Measurements from ENCODE around the gene TTC31. TPM values are rescaled to one million over a fixed set of nuclear protein-coding genes. Genes with fewer than 3 reads are reported as not detected.

The TTC31 gene
- total RNA-seq, 1 donor from 2014 or later: 11.8 TPM

DNA sequence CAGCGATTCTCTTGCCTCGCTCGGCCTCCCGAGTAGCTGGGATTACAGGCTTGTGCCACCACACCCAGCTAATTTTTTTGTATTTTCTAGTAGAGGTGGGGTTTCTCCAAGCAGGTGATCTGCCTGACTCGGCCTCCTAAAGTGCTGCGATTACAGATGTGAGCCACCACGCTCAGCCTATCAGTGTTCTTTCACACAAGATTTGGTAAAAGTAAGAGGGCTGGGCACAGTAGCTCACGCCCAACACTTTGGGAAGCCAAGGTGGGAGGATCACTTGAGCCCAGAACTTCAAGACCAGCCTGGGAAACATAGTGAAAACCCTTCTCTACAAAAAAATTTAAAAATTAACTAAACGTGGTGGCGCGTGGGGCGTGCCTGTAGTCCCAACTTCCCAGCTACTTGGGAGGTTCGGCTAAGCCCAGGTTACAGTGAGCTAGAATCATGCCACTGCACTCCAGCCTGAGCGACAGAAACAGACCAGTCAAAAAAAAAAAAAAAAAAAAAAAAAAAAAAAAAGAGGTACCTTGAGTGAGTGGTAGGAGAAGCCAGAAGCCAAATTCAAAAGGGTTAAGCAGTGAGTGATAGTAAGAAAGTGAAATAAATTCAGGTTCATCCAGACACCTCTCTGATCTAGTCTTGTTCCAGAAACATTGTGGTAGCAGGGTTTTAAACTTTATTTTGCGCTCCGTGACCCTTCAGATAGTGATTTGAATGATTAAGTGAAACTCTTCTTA, 11.4 kb upstream of the TTC31 start:
- H3K9me3 ChIP-seq: no peaks in the 10 kb centered on the region
- peaks cover 0 to 15% of the 10 kb centered on the region in 2 donors for H3K36me3 ChIP-seq
- peak overlapping the region; percentile 60 to 91 for H3K4me3 ChIP-seq
- DNase-seq (ENCODE audit: extremely low spot score in 2 of 2): no peak
- no peaks in the 10 kb centered on the region for H3K27me3 ChIP-seq
- H3K27ac ChIP-seq: peak overlapping the region; percentile 84
- peaks cover 22% of the 10 kb centered on the region for H3K4me1 ChIP-seq
- intact Hi-C loops (cut with DNase I): no loop called here
- TF ChIP-seq POLR2A (IDR thresholded peaks at IDR 0.05) (no peak), POLR2AphosphoS5 (IDR thresholded peaks at IDR 0.05; ENCODE audit: insufficient read depth in 1 of 2, low read depth in 1 of 2) (no peak)
- TF ChIP-seq, protein P1, sequence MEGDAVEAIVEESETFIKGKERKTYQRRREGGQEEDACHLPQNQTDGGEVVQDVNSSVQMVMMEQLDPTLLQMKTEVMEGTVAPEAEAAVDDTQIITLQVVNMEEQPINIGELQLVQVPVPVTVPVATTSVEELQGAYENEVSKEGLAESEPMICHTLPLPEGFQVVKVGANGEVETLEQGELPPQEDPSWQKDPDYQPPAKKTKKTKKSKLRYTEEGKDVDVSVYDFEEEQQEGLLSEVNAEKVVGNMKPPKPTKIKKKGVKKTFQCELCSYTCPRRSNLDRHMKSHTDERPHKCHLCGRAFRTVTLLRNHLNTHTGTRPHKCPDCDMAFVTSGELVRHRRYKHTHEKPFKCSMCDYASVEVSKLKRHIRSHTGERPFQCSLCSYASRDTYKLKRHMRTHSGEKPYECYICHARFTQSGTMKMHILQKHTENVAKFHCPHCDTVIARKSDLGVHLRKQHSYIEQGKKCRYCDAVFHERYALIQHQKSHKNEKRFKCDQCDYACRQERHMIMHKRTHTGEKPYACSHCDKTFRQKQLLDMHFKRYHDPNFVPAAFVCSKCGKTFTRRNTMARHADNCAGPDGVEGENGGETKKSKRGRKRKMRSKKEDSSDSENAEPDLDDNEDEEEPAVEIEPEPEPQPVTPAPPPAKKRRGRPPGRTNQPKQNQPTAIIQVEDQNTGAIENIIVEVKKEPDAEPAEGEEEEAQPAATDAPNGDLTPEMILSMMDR (IDR thresholded peaks at IDR 0.05): no peak

DNA sequence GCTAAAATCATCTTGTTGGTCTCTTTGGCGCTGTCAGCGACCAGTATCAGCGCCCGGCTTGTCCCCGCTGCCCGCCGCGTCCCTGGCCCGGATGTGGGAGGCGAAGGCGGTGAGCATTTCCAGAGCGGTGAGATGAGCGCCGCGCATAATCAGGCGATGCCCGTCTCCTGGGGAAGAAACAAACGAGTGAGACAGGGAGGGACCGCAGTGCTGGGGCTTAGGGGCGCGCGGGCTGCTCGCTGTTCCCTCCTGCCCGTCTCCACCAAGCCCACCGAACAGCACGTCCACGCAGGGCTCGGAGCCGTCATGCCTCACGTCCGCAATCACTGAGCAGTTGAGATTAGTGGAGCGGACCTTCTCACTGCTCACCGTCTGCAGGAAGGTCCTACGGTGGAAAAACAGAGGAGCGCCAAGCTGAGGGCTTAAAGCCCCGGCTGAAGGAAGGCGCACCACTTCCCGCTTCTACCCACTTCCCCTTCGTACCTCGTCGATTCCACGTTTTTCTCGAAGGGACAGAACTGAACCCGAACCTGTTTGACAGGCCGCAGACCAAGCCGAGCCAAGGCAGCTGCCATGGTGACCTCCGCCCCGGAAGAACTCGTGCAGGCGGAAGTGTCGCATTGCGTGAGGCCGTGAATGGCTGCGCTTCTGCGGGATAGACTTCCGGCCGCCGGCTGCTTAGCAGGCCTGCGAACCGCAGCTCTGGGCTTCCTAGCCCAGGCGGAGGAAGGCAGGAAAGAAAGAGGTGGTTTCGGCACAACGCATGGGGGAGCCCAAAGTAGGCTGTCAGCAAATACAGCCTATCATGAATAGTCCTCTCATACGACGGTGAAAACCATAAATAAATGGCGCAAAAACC, 10.6 kb upstream of the TTC31 start, which contains the start of gene MRPL53:
TSS of gene MRPL53 (minus strand) at position 595 of the 859 bp plus-strand sequence. CDS start at position 575, 20 bp downstream.
- Histone ChIP-seq H3K9me3 (no peaks in the 10 kb centered on the region), H3K27me3 (no peaks in the 10 kb centered on the region), H3K36me3 (peaks cover 0 to 16% of the 10 kb centered on the region in 2 donors), H3K4me3 (peak within 1 kb of the TSS; percentile 60 to 91), H3K27ac (peak within 1 kb of the TSS; percentile 84), H3K4me1 (peaks cover 22% of the 10 kb centered on the region)
- DNase-seq (ENCODE audit: extremely low spot score in 2 of 2): no peak
- TF ChIP-seq POLR2AphosphoS5 (IDR thresholded peaks at IDR 0.05; ENCODE audit: insufficient read depth in 1 of 2, low read depth in 1 of 2) (peak; percentile 96), POLR2A (IDR thresholded peaks at IDR 0.05) (peak in 1 of 2 donors; percentile 37)
- TF ChIP-seq, protein P1 (IDR thresholded peaks at IDR 0.05): no peak
- intact Hi-C loops (cut with DNase I): no loop called here

- H3K27ac ChIP-seq: peak overlapping the region; percentile 84
- intact Hi-C loops (cut with DNase I): no loop called here
- H3K9me3 ChIP-seq: no peaks in the 10 kb centered on the region
- H3K4me1 ChIP-seq: peaks cover 22% of the 10 kb centered on the region
- H3K36me3 ChIP-seq: peaks cover 0 to 20% of the 10 kb centered on the region in 2 donors
- TF ChIP-seq POLR2A (IDR thresholded peaks at IDR 0.05) (no peak), POLR2AphosphoS5 (IDR thresholded peaks at IDR 0.05; ENCODE audit: insufficient read depth in 1 of 2, low read depth in 1 of 2) (no peak)
- TF ChIP-seq, protein P1 (IDR thresholded peaks at IDR 0.05): no peak
- no peak for DNase-seq (ENCODE audit: extremely low spot score in 2 of 2)
- peak overlapping the region; percentile 60 to 91 for H3K4me3 ChIP-seq
- no peaks in the 10 kb centered on the region for H3K27me3 ChIP-seq
Observed at GRCh38 chr2:74472945-74473258, 10.0 kb upstream of the TTC31 start.

DNA sequence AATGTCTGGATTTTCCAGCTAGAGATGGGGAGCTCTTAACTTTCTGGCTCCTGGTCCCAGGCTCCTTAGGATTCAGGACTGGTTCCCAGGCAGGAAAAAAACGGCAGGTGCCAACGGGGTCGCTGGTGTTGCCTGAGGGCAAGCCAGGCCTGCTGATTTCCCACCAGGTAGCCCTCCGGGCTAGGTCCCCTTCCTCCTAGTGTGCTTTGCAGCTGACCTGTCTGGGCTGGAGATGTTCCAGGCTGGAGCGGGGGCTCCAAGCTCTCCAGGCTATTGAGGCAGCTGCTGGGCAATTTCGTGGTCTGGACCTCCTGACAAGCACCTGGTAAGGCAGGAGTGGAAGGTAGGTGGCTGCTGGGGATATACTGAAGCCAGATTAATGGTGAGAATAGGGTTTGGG, 8.4 kb upstream of the TTC31 start:
- peaks cover 0 to 20% of the 10 kb centered on the region in 2 donors for H3K36me3 ChIP-seq
- TF ChIP-seq POLR2A (IDR thresholded peaks at IDR 0.05): no peak
- TF ChIP-seq POLR2AphosphoS5 (IDR thresholded peaks at IDR 0.05; ENCODE audit: insufficient read depth in 1 of 2, low read depth in 1 of 2): no peak
- TF ChIP-seq, protein P1 (IDR thresholded peaks at IDR 0.05): no peak
- no peak overlapping the region for H3K27ac ChIP-seq
- no peaks in the 10 kb centered on the region for H3K9me3 ChIP-seq
- no peak overlapping the region for H3K4me3 ChIP-seq
- intact Hi-C loops (cut with DNase I): no loop called here
- peak in 1 of 2 donors; percentile 84 for DNase-seq (ENCODE audit: extremely low spot score in 2 of 2)
- no peaks in the 10 kb centered on the region for H3K27me3 ChIP-seq
- peaks cover 22% of the 10 kb centered on the region for H3K4me1 ChIP-seq

All from vagina (tissue), 2 donors.